ENCODE measurements around the gene KLHDC8A.

KLHDC8A gene

GRCh38 chr1:205344066-205344928 is 12.4 kb downstream of the KLHDC8A start:
- DNase-seq: peak; percentile 14

DNA sequence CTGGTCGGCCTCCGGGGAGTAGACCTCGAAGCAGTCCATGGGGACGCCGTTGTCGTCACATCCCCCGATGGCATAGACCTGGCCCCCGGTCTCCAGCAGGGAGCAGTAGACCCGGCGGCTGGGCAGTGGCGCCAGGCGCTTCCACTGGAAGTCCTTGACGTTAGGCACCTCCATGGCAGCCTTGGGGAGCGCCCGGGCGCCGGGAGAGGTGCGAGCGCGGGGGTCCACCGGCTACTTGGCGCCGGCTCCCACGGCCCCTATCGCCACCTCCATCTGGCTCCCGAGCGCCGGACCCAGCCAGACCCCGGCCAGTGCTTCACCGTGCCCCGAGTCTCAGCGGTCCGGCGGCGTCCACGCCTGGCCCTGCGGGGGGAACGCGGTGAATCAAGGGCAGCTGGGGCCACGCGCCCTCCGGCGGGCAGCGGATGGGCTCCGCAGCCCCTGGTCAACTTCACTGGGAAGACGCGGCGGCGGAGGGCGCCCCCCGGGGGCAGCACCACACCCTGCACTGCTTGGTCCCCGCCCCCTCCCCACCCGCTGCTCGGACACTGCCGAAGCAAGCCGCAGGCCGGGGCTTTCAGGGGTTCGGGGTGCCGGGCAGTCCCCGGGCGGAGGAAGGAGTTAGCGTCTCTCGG is 13.2 kb downstream of the KLHDC8A start:
- DNase-seq: no peak

GRCh38 chr1:205342986-205343385 is 13.7 kb downstream of the KLHDC8A start:
- DNase-seq: no peak

DNA sequence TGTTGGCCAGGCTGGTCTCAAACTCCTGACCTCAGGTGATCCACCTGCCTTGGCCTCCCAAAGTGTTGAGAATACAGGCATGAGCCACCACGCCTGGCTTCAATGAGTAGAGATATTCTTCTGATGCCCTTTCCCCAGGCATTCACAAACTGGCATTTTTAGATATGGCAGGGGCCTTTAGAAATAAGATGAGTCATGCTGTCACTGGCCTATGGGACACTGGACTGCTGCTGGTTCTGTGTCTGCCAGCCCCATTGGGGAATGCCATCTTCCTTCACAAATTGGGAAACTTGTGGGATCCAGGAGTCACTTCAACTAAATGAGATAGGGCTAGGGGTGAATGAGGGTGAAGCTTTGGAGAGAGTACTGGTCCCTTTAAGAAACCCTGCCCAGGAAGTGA is 16.0 kb downstream of the KLHDC8A start:
- no peak for DNase-seq

DNA sequence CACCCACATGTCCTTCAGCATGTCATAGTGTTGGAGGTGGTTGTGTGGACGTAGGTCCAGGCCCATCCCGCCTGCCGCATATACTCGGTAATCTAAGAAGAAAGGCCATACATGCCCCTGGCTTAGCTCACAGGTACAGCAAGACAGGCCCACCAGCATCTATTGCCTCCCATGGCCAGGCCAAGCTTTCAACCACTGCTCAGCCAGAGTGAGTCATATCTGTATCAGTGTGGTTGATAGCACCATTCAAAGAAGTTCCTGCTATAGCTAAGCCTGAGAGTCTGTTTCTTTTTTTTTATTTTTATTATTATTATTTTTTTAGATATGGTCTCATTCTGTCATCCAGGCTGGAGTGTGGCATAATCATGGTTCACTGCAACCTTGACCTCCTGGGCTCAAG is 17.0 kb downstream of the KLHDC8A start:
- no peak for DNase-seq

GRCh38 chr1:205339197-205339702 is 17.5 kb downstream of the KLHDC8A start:
- DNase-seq: no peak

GRCh38 chr1:205338011-205338410 is 18.7 kb downstream of the KLHDC8A start:
- no peak for DNase-seq

GRCh38 chr1:205337481-205337880 is 19.2 kb downstream of the KLHDC8A start:
- DNase-seq: no peak

GRCh38 chr1:205335692-205336091 is 21.0 kb downstream of the KLHDC8A start:
- peak; percentile 68 for DNase-seq

GRCh38 chr1:205332015-205332791 is 24.5 kb downstream of the KLHDC8A start:
- no peak for DNase-seq

- DNase-seq: no peak
Observed at GRCh38 chr1:205330150-205330549, 26.6 kb downstream of the KLHDC8A start.

DNA sequence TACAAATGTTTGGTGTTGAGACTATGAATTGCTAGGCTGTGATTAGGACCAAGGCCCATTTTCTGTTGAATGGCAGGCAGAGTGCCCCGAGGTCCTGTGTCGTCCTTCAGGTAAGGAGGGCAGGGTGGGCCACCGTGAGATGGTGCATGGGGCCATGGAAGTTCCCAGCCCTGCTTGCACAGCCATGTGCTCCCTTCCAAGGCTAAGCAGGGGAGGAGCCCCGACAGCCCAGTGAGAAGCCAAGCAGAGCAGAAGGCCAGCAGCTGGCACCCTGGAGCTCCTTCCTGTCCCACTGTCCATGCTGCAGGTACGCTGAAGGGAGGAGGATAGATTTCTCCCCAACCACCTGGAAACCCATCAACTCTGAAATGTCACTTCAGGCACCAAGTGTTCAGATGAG is 27.0 kb downstream of the KLHDC8A start:
- no peak for DNase-seq

GRCh38 chr1:205328476-205328875 is 28.2 kb downstream of the KLHDC8A start:
- DNase-seq: no peak

DNA sequence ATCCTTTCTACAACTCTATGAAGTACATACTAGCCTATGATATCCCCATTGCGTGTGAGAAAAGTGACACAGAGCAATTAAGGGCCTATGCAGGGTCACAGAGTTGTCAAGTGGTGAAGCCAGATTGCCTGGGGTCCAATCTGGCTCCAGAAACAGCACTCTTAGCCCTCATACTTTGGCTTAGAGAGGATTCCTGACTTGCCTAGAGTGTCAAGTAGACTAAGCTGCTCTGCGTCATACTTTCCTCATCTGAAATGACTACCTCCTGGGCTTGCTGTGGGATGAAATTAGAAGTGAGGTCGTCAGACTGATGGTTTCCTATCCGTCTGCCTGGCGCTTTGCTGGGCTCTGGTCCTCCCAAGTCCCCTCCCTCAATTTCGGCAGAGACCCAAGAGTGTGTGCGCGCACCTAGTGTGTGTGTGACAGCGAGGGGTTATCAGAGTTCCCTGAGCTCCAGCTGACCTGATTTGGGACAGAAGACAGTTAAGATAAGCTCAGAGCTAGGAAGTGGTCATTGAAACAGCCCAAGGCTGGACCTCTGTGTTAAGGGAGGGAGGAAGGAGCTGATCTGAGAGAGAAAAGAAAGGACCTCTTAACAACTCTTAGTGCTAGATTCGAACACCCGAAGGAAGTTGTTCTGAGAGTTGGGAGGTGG is 29.8 kb downstream of the KLHDC8A start:
- DNase-seq: no peak

GRCh38 chr1:205325334-205325884 is 31.3 kb downstream of the KLHDC8A start:
- DNase-seq: peak; percentile 25

DNA sequence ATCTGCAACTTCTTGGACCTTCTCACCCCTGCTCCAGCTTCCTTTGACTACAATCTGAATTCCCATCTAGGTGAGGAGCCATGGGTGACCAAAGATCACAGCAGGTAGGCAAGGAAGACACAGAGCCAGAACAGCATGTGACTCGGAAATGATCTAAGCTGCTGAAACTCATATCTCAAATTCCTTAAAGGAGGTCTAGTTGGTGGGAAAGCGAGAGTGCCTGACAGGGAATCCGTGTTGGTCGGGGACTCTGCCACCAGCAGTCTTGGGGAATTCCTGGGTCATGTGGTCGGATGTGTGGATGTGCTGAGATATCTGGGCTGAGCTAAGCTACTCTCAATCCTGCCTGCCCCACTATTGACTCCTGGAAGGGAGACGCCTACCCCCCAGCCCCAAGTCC is 31.9 kb downstream of the KLHDC8A start:
- DNase-seq: no peak

GRCh38 chr1:205323794-205324193 is 32.9 kb downstream of the KLHDC8A start:
- no peak for DNase-seq

- no peak for DNase-seq
Observed at GRCh38 chr1:205321959-205322283, 34.8 kb downstream of the KLHDC8A start.

DNA sequence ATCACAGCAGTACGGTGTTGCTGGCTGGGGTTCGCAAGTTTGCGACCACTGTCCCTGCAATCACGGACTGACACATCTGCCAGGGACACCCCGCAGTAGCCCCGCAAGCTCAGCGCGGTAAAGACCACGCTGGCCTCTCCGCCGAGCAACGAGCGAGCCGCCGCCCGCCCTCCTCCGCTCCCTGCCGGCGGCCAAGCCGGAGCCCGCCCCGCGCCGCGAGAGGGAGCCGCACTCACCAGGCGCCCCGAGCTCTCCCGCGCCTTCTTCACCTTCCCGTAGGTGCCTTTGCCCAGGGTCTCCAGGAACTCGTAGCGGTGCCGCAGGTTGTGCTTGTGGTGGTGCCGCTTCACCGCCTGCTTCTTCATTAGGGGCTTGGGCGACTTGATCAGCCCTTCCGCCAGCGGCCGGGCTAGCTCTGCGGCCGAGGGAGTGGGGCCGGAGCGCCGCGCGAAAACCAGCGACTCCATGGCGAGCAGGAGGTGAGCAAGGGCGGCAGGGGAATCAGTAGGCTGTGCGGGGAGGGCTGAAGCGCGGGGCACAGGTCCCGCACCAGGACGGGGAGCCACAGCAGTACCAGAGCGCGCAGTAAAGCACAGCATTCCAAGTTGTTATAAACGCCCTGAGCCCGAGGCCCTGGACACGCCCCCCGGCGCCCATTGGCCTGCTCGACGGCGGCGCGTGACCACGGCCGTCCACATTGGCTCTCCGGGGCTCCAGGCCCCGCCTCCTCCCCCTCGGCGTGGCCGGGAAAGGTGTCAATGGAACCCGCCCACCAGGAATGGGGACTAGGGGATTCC is 35.4 kb downstream of the KLHDC8A start, which contains the start of gene NUAK2:
Gene NUAK2, minus strand, starts transcription at position 584 of the 797 bp plus-strand sequence. Its CDS starts 117 bp downstream, at position 467.
- DNase-seq: peak; percentile 90

- no peak for DNase-seq
Observed at GRCh38 chr1:205319081-205320018, 37.4 kb downstream of the KLHDC8A start.

All from effector CD8-positive, alpha-beta T cell (primary cell).